Testis (tissue), 2 donors: ENCODE data around the gene ESRRB.

Experiments used
- CTCF ChIP-seq, 3 experiments: fragments of 450-650 bp in 2 of 3; fragments of 200-600 bp in 1 of 3; sonication (generic) in 1 of 3; IDR thresholded peaks; one replicate each; pipeline ENCODE4 v1.5.1; 2016 to 2019; ENCODE audit warnings: antibody characterized with exemption in 3 of 3, mild to moderate bottlenecking in 2 of 3, moderate library complexity in 1 of 3
- POLR2A ChIP-seq: fragments of 450-650 bp; IDR thresholded peaks from one replicate; pipeline ENCODE4 v1.6.1; 2017; ENCODE audit warnings: antibody characterized with exemption, mild to moderate bottlenecking, moderate library complexity

GRCh38 chr14:76351941-76352340 is 24.0 kb upstream of the ESRRB start:
- TF ChIP-seq CTCF (IDR thresholded peaks at IDR 0.05) (no peak), POLR2A (no peak)
